HepG2 (cell line): Measurements from ENCODE around the gene AMER2.

ENCODE experiments used
- CTCF ChIP-seq: sonication (generic); formaldehyde crosslinking; IDR thresholded peaks from 2 replicates; pipeline ENCODE4 v1.5.0; 2020; ENCODE audit warnings: mild to moderate bottlenecking, missing genetic modification reagents, moderate library complexity
- EP300 ChIP-seq, 3 experiments: sonication (generic) in 1 of 3; formaldehyde crosslinking in 1 of 3; IDR thresholded peaks; 2 replicates each; pipeline versions ENCODE4 v1.5.1 to v1.6.1; 2011 to 2020; ENCODE audit warnings: low read depth in 2 of 3, low read length in 2 of 3, borderline replicate concordance in 1 of 3, improper control_type of control experiment in 1 of 3, mild to moderate bottlenecking in 1 of 3, missing genetic modification reagents in 1 of 3, moderate library complexity in 1 of 3
- HMG20A ChIP-seq: IDR thresholded peaks from 2 replicates; pipeline ENCODE4 v1.6.1; 2016; ENCODE audit warnings: borderline replicate concordance
- IRF2 ChIP-seq: IDR thresholded peaks from 2 replicates; pipeline ENCODE4 v1.6.1; 2018; ENCODE audit warnings: missing genetic modification reagents, missing compliant biosample characterization
- POLR2A ChIP-seq, 2 experiments: IDR thresholded peaks; 2 replicates each; pipeline ENCODE4 v1.6.1; 2011; ENCODE audit warnings: low read depth in 2 of 2, low read length in 2 of 2, mild to moderate bottlenecking in 1 of 2, moderate library complexity in 1 of 2; ENCODE audit not compliant: insufficient read depth in 1 of 2
- POLR2AphosphoS2 ChIP-seq: IDR thresholded peaks from 2 replicates; pipeline ENCODE4 v1.6.1; 2011; ENCODE audit warnings: low read depth, low read length, improper control_type of control experiment
- SRF ChIP-seq: IDR thresholded peaks from 2 replicates; pipeline ENCODE4 v1.6.1; 2011; ENCODE audit warnings: mild to moderate bottlenecking, low read depth, low read length, moderate library complexity
- TCF12 ChIP-seq, 2 experiments: fragments of 450-650 bp in 1 of 2; sonication (generic) in 1 of 2; formaldehyde crosslinking in 1 of 2; IDR thresholded peaks; 2 replicates each; pipeline versions ENCODE4 v1.6.1 to v1.8.0; 2017 to 2022; ENCODE audit warnings: antibody characterized with exemption in 1 of 2, mild to moderate bottlenecking in 1 of 2, missing genetic modification reagents in 1 of 2, moderate library complexity in 1 of 2
- THAP7 ChIP-seq: sonication (generic); formaldehyde crosslinking; IDR thresholded peaks from 2 replicates; pipeline ENCODE4 v1.8.1; 2023; ENCODE audit warnings: mild to moderate bottlenecking, missing genetic modification reagents
- TRAFD1 ChIP-seq: sonication (generic); formaldehyde crosslinking; IDR thresholded peaks from 2 replicates; pipeline ENCODE4 v1.5.1; 2020; ENCODE audit warnings: missing genetic modification reagents, mild to moderate bottlenecking, borderline replicate concordance
- ZNF639 ChIP-seq: conservative IDR thresholded peaks from 2 replicates; pipeline ENCODE4 v1.6.1; 2018; ENCODE audit warnings: missing genetic modification reagents
- TF ChIP-seq, protein P1 (sequence below): sonication (generic); formaldehyde crosslinking; IDR thresholded peaks from 2 replicates; pipeline ENCODE4 v1.4.0; 2020; ENCODE audit warnings: missing genetic modification reagents, mild to moderate bottlenecking, borderline replicate concordance
- TF ChIP-seq, protein P2 (sequence below): sonication (generic); IDR thresholded peaks from 2 replicates; pipeline ENCODE4 v1.6.1; 2016; ENCODE audit warnings: low read depth, borderline replicate concordance
- TF ChIP-seq, protein P3 (sequence below): IDR thresholded peaks from 2 replicates; pipeline ENCODE4 v1.6.1; 2012; ENCODE audit warnings: inconsistent platforms

GRCh38 chr13:25200783-25201182 is 28.7 kb upstream of the AMER2 start:
- no peak for TF ChIP-seq ZNF639
- TF ChIP-seq CTCF, result no peak
- no peak for TF ChIP-seq THAP7 (CRISPR knock-in tag)
- no peak for TF ChIP-seq TCF12 (IDR thresholded peaks at IDR 0.05)
- TF ChIP-seq TCF12 (CRISPR knock-in tag; IDR thresholded peaks at IDR 0.05), result no peak
- no peak for TF ChIP-seq POLR2A (IDR thresholded peaks at IDR 0.05; ENCODE audit: insufficient read depth in 1 of 2, low read depth in 2 of 2, low read length in 2 of 2)
- no peak for TF ChIP-seq SRF
- TF ChIP-seq, protein P1, sequence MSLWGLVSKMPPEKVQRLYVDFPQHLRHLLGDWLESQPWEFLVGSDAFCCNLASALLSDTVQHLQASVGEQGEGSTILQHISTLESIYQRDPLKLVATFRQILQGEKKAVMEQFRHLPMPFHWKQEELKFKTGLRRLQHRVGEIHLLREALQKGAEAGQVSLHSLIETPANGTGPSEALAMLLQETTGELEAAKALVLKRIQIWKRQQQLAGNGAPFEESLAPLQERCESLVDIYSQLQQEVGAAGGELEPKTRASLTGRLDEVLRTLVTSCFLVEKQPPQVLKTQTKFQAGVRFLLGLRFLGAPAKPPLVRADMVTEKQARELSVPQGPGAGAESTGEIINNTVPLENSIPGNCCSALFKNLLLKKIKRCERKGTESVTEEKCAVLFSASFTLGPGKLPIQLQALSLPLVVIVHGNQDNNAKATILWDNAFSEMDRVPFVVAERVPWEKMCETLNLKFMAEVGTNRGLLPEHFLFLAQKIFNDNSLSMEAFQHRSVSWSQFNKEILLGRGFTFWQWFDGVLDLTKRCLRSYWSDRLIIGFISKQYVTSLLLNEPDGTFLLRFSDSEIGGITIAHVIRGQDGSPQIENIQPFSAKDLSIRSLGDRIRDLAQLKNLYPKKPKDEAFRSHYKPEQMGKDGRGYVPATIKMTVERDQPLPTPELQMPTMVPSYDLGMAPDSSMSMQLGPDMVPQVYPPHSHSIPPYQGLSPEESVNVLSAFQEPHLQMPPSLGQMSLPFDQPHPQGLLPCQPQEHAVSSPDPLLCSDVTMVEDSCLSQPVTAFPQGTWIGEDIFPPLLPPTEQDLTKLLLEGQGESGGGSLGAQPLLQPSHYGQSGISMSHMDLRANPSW, result no peak
- TF ChIP-seq, protein P2, sequence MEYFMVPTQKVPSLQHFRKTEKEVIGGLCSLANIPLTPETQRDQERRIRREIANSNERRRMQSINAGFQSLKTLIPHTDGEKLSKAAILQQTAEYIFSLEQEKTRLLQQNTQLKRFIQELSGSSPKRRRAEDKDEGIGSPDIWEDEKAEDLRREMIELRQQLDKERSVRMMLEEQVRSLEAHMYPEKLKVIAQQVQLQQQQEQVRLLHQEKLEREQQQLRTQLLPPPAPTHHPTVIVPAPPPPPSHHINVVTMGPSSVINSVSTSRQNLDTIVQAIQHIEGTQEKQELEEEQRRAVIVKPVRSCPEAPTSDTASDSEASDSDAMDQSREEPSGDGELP, result no peak
- no peak for TF ChIP-seq POLR2AphosphoS2
- TF ChIP-seq IRF2 (CRISPR knock-in tag), result no peak
- TF ChIP-seq TRAFD1 (CRISPR knock-in tag), result no peak
- TF ChIP-seq, protein P3, sequence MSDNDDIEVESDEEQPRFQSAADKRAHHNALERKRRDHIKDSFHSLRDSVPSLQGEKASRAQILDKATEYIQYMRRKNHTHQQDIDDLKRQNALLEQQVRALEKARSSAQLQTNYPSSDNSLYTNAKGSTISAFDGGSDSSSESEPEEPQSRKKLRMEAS, result no peak
- no peak for TF ChIP-seq HMG20A (CRISPR knock-in tag)
- no peak for TF ChIP-seq EP300 (IDR thresholded peaks at IDR 0.05; ENCODE audit: low read depth in 2 of 2, low read length in 2 of 2)
- TF ChIP-seq EP300 (CRISPR knock-in tag; IDR thresholded peaks at IDR 0.05; ENCODE audit: borderline replicate concordance), result no peak
